ENCODE results near the gene GALNT2.
A peak's percentile ranks its signal among the peaks of the same experiment; 100 is the strongest.

The GALNT2 gene

DNA sequence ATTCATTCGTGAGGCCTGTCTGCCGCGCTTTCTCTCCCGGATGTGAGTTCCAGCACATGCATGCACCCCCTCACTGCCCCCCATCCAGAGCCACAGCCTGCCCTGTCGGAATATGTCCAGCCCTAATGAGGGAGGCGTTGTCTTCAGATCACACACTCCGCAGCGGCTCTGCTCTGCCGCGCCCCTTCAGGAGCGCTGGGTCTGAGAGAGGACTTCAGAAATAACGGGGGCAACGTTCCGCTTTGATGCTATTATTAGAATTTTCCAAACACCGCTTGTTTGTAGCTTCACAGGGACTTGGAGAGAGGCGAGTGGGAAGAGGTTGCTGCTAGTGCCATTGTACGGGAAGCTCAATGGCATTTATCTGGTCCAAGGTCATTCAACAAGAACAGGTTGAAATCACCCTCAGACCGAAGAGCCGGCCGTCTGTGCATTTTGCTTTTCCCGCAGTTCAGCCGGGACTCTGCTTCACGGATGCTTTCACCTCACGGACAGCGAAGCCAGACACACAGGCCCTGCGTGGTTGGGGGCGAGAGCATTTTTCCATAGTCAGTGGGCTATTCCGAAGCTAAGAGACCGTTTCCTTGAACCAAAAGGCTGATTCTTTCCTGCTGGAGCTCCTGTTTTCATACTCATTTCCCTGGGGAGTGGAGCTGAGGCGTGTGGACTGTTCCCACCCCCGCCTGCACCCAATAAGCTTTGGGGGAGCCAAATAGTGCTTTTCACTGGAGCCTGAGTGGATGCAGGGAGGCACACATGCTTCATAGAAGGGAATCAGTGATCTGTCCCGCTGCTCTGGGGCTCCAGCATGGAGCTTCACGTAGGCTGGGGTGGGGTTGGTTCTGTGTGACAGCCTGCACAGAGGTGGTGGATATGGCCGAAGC is 69.7 kb downstream of the GALNT2 start:
- DNase-seq = no peak

DNA sequence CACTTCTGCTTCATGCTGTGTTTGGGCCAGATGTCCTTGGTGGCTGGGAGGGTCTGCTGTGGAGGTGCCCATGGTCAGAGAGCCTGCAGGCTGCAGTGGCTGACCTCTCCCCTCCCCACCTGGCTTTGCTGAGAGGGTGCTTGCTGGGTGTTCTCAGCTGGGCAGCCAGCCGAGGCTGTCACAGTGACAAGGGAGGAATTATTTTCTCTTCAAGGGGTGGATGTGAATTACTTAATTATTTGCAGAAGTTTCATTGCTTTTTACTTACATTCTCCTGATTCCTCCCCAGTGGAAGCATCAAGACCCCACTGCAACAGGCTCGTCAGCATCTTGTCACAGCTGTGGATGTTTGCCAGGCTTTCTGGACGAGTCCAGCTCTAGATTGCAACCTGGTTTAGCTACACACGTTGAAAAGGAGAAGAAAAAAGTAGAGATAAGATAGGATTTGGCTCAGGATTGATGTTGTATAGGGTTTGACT is 70.3 kb downstream of the GALNT2 start:
- no peak for DNase-seq

DNA sequence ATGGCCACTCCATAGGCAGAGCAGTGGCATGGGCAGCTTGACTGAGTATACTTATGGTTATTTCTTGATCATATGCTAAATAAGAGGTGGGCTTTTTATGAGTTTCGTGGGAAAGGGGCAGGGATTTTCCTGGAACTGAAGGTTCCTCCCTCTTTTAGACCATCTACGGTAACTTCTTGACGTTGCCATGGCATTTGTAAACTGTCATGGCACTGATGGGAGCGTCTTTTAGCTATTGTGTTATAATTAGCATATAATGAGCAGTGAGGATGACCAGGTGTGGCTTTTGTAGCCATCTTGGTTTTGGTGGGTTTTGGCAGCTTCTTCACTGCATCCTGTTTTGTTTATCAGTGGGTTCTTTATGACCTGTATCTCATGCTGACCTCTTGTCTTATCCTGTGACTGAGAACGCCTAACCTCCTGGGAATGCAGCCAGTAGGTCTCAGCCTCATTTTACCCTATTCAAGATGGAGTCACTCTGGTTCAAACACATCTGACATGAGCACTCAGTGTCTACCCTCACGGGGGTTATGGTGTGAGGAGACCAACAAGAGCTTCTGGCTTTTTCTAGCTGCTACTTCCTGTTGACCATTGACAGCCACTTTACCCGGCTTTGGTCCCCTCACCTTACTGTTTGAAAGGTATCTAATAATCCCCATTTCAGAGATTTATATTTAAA is 71.7 kb downstream of the GALNT2 start:
- DNase-seq = no peak

DNA sequence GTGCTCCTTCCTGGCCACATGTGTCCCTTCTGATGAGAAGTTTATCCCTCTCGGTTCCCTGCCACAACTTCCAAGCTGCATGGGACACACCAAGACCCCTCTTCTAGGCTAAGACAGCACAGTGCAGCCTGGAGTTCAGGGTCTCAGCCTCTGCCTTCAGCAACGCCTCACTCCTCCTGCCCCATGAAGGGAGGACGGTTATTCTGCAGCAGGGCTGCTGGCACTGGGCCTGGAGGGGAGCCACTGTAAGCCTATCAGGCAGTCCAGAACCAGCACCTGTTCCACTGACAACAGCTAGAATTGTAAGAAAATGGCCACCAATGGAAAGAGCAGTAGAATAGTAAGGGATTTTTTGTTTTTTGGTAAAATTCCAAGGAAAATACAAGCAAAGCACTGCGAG is 72.3 kb downstream of the GALNT2 start:
- peak; percentile 78 for DNase-seq

DNA sequence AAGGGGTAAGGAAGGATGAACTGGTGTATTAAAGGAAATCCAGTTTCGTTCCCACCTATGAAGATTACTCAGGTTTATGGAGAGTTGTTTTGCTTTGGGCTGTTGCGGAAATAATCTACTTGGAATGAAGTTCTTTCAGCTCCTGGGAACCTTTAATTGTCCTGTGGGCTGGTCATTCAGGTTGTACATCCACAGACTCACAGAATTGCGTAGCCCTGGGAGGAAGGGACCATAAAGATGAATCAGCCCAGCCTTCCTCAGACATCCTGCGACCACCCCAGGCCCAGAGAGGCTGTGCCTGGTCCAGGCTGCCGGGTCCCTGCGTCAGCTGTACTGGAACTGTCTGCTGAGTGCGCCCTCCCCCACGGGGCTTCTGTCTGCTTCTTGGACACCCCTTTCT is 72.7 kb downstream of the GALNT2 start:
- no peak for DNase-seq

DNA sequence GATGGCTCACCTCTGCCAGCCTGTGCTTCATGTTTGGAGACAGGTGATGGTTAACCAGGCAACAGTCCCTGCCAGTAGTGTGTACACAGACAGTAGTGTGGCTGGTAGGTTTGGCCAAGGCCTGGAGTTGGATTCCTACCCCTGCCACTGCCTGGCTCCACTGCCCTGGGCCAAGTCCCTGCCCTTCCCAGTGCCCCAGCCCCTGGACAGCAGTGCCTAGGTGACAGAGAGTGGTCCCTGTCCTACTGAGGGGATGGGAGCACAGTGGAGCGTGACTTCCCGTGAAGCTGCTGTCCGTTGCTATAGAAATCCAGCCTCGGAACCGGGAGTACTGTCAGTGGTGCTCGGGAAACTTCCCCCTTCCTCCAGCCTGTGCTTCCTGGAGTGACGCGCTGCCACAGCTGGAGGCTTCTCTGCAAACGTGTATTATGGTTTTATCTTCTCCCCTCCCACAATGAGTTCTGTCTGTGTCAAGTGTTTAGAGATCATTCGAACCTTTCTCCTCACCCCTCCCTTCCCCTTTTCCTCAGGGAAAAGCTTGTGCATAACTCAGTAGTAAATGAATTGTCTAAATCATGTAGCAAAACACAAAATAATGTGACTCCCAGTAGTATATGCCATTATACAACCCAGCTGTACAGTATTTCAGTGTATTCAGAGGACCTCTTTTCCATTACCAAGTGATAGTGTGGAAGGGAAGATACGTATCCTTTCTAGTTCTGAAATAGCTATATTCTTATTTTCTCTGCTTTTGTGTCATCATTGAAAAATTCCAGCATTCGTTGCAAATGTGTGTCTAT is 73.4 kb downstream of the GALNT2 start:
- DNase-seq = no peak

DNA sequence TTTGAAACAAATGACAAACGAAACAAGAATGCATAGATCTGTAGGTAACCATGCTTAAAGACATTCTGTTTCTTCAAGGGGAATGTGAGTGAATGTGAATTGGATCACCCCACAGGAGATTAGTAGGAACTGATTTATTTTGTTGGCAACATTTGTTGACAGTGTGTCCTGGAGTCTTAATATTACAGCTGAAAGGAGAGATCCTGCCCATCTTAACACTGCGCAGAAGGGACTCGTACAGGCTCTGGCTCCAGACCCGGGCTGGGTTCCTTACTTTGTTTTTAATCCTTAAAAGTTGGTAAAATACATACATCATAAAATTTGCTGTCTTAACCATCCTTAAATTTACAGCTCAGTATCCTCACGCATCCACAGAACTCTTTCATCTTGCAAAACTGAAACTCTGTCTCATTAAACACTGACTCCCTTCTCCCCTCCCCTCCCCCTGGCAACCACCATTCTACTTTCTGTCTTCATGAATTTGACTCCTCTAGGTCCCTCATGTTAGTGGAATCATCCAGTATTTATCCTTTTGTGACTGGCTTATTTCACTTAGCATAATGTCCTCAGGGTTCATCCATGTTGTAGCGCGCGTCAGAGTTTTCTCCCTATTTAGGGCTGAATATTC is 74.1 kb downstream of the GALNT2 start:
- no peak for DNase-seq

DNA sequence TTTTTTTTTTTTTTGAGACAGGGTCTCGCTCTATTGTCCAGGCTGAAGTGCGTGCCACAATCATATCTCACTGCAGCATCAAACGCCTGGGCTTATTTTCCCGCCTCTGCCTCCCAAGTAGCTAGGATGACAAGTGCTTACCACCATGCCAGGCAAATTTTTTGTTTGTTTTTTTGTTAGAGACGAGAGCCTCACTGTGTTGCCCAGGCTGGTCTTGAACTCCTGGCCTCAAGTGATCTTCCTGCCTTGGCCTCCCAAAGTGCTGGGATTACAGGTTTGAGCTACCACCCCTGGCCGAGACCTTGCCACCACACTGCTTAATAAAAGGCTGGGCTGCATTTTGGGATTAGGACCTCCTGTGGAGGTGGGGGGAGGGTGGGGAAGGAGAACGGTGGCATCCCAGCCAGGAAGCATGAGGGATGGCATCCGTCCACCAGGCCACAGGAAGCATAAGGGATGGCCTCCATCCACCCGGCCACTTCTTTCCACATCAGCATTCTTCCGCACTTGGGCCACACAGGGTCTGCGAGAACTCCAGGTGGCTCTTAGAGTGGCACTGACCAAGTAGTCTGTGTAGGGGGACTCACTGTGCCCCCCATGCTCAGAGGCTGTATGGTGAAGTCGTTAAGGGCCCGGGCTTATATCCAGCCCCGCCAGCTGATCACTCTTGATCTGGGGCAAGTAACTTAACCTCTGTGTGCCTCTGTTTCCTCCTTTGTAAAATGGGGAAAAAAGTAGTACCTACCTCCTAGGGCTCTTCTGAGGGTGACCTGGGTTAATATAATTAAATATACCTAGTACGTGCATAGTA is 75.0 kb downstream of the GALNT2 start:
- no peak for DNase-seq

DNA sequence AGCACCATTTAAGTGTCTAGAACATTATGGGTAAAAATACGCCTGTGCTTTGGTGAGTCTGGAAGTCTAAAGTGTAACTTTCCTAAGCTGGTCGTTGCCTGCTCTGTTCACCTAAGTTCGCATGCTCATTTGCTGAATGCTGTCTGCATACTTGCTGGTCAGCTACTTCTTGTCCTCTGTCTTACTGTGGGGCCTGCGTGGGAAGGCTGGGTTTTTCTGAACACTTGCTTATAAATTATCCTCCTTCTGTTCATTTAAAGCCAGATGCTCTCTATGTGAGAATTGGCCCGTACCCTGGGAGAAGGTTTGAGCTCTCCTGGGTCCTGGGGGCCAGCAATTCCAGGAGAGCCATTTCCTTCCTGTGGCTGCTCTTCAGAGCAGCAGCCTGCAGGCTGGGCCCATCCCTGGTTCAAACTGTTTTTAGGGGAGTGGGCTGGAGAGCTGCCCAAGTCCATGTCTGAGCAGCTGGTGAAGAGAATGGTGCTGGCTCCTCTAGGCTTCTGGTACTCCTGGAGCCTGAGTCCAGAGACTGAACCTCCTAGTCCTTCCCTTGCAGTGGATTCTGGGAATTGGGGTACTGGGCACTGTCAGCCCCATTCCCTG is 75.7 kb downstream of the GALNT2 start:
- no peak for DNase-seq

DNA sequence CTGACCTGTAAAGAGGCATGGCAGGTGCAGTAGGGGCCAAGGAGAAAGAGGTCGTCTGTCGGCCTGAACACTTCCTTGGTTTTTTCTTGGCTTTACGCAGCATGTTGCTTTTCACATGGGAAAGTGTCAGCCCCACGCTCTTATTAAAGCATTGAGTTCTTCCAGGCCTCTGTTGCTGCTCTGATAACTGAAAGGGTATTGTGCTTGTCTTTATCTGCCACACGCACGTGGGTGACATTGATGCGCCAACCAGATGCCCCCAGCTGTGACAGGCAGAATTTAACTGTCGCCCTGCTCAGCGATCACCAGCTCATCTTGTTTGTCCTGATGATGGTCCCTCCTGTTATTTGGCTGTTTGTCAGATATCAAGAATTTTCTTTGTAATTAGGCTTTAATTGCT is 76.5 kb downstream of the GALNT2 start:
- DNase-seq = peak; percentile 98

DNA sequence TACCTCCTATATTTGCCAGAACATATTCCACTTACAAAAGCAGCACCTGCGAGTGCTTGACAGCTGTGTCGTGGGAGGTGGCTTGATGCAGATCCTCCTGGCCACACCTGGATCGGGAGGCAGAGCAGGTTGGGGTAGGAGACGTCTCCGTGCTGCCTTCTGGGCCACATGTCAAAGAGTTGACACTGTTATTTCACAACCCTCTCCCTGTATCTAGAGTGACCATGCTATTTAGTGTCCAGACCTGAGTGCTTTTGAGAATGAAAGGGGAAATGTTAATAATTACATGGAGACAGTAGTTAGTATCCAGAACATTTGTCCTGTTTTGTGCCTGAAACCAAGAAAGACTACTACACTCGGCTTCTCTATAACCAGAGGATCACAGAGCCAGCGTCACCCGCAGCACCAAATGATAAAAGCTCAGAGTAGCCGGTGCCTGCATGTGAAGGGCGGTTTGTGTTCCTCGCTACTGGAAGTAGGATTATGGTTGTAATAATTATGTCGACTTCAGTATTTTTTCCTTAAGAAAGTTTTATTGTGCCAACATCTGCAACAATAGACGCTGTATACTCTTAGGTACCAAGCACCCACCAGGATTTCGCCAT is 77.1 kb downstream of the GALNT2 start:
- DNase-seq = no peak

DNA sequence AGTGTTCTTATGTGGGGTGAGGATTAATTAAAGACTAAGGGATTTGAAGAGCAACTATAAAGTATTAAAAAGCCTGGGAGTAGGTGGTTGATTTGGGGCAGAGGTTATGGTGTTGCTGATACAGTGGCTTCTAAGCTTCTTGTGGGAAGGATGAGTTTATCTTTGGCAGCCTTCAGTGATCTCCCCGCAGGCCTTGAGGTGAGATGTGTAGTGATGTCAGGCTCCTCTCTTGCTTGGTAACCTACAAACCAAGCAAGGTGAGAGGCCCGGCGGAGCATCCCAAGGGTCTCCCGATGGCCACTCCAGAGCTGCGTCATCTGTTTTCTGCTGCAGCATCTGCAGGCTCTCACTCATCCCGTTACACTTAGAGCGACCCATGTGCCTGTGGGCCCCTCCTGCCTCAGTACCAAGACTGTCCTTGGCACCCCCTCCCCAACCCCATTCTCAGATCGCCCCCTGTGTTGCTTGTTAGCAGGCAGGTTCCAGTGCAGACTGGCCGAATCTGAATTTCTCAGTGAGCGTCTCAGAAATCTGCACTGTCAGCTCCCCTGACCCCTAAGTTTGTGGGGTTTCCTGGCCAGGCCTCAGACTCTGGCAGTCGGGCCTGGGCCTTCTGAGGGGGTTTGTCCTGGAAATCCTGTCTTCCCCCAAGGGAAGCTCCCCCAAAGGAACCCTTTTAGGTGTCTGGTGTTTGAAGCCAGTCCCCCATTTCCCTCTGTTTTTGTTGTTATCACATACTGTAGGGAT is 77.9 kb downstream of the GALNT2 start:
- peak; percentile 77 for DNase-seq

DNA sequence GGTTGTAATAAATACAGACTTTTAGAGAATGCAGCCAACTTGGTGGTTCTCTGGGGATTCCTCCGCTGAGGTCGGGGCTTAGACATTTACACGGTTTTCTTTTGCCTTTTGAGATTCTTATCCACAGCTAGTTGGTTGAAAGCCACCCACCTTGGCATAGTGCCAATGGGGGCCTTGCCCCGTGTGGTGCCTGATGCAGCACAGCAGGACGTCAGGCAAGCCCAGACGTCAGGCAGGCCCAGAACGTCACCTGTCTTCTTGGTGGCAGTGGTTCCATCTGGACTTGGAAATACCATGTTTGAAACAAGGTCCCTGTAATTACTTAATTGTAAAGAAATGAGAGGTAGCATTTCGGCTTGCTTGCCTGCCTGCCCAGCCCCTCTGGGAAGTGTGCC is 78.5 kb downstream of the GALNT2 start:
- peak; percentile 87 for DNase-seq

DNA sequence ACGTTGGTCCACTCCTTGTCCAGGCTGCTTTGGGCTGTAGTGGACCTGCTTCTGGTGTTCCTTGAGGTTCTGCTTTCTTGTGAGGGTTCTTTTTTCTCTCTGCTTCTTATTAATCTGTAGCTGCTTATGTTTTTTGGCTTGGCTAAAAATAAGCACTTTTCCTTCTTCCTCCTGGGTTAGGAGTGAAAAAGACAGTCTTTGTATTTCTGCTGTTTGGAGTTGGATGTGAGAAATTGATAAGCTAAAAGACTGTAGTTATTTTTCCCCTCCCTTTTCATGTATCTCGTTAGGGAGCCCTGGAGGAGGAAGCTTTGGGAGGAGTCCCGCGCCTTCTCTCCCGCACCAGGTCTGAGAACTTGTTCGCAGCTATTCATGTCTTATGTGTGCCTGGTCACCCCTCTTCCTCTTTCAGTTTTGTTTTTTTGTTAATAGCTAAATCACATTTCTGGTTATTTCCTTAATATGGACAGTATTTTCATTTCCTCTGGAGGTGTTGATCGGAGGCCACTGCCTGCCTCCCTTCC is 79.0 kb downstream of the GALNT2 start:
- peak; percentile 93 for DNase-seq

DNA sequence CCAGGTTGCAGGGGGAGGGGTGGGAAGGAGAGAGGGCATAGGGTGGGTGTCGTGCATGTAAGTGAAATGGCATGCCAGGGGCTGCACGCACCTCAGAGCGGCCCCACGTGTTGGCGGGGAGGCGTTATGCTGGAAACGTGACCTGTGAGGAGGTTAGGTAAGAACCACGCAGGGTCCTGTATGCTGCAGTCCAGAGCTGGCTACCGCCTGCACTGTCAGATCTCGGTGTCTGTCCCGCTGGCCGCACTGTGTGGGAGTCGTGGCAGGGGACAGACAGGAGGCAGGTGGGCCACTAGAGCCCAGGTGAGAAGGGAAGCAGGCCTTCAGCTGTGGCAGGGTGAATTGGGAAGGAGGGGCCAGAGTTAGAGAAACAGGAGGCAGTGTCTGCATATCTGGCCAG is 79.7 kb downstream of the GALNT2 start:
- no peak for DNase-seq

DNA sequence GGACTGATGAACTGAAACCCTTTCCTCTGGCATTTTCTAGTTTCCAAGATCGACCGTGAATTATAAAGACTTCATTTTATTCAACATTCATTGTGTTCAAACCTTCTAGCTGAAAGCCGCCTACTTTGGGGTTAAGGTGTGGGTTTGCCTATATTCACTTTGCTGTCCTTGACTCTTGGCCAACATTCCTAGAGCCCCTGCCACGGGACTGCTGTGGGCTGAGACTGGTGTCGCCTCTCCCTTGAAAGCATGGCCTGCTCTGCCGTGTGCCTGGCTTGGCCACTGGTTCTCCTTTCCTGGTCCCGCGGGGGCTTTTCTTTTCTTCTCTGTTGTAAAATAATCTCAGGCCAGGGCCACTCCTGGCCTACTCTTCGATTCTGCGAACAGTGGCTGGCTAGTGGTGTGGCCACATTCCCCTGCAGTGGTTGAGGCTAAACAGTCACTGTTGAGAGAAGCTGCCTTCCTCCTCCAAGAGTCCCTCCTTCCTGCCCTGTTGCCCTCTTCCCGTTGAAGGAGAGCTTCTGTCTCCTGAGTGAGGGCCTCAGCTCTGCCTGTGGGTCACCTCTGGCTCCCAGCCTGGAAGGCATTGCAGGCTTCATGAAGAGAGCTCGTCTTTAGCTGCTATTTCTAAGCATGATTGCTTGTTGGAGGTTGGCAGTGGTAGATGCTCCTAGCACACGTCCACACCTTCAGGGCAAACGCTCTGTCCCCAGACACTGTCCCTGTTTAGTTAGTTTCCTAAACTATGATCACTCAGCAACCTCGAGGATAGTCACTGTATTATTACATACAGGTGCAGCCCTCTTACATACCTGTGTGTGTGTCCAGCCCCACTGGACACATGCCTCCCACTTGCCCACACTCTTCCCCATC is 80.5 kb downstream of the GALNT2 start:
- DNase-seq = no peak

DNA sequence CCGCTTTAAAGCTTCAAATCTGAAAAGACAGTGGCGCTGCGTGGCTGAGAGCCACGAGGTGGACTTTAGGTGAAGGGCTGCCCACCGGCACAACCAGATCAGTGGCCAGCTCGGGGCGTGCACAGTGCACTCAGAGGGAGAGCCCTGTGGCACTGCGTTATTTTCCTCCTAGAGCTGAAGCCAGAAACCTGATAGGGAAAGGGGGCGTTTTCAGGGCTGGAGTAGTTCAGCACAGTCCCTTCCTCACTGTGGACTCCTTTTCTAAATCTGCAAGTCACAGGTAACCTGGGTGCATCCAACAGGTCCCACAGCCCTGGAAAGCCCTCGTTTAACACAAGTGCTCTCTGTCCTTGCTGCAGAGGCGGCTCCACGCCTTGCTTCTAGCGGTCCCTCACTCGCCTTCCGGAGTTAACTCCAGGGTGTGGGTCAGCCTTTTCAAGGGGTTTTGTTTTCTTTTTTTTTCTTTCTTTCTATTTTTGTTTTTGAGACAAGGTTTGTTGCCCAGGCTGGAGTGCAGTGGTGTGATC is 81.2 kb downstream of the GALNT2 start:
- no peak for DNase-seq

DNA sequence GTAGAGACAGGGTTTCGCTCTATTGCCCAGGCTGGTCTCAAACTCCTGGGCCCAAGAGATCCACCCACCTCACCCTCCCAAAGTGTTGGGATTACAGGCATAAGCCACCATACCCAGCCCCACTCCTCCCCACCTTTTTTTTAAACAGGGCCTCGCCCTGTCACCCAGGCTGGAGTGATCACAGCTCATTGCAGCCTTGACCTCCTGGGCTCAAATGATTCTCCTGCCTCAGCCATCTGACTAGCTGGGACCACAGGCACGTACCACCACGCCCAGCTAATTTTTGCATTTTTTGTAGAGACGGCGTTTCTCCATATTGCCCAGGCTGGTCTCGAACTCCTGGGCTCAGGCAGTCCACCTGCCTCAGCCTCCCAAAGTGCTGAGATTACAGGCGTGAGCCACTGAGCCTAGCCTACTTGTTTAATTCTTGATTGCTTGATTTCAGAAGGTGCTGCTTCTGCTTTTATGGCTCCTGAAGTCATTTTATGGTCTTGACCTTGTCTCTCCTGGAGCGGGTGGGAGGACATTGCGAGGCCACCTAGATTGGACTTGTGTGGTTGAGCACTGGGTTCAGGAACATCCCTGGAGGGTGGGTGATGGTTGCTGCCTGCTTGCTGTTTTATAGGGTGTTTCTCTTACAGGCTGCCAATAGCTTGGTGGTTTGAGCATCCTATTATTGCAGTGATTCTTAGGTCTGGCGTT is 81.9 kb downstream of the GALNT2 start:
- DNase-seq = no peak

All from hematopoietic multipotent progenitor cell treated with erythropoietin and hydrocortisone succinate and interleukin-3 and kit ligand, for 6 days (in vitro differentiated cells).